WI38 (cell line): ENCODE data around the gene IL16.

Experiments
- H3K4me3 ChIP-seq: 2 replicates; pipeline ENCODE4 v1.5.1; 2011; ENCODE audit warnings: low read depth, mild to moderate bottlenecking, control low read depth, low read length
- CTCF ChIP-seq: IDR thresholded peaks from 2 replicates; pipeline ENCODE4 v1.5.1; 2012; ENCODE audit warnings: low read depth, mild to moderate bottlenecking, control low read depth, low read length

Gene IL16

DNA sequence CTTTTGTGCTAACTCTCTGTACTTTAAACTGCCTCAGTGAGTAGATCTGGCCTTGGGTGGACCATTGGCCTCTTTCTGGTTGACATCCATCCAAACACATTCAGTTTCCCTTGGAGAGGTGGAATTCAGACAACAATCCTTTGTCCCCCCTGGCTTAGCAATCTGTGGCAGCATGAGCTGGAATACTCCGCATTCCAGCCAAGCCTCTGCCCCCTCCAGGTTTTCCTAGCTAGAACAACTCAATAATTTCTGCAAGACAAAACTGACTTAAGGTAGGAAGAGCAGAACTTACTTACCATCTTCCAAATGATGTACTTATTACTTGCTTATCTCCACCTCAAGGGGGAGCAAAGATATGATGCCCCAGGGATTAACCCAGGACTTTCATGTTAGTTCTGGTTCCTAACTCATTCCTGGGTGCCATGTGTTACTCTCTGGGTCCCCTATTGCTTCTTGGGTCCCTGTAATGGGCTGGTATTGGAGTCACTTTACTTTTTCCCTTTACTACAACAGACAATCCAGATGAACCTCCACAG lies 21.8 kb upstream of the IL16 start:
- no peak for TF ChIP-seq CTCF
- H3K4me3 ChIP-seq = no peak overlapping the region

GRCh38 chr15:81175496-81175895 lies 21.2 kb upstream of the IL16 start:
- TF ChIP-seq CTCF = no peak
- no peak overlapping the region for H3K4me3 ChIP-seq

DNA sequence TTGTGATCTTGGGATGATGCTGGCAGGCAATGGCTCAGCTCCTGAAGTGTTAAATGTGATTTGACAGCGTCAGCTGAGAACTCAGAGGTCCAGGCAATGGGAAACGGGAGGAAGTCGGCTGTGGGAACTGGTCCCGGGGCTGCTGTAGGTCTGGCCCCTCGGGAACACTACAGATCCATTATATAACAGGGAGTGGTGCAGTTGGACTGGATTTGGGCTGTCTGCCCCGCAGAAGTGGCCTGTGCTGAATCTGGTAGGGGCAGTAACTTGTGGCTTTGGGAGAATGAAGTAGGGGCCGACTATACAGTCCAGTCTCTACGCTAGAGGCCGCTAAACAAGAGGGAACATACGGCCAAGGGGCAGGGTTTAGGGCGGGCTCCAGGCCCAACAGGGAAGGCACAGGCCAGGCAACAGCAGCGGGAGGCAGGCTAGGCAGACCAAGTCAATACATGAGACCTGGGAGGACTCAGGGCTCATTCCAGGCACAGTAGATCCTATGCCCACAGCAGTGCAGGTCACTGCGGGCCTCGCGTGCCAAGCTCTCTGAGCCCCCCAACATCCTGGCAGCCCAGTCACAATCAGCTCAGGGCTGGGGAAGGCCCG lies 20.3 kb upstream of the IL16 start:
- no peak for TF ChIP-seq CTCF
- no peak overlapping the region for H3K4me3 ChIP-seq

DNA sequence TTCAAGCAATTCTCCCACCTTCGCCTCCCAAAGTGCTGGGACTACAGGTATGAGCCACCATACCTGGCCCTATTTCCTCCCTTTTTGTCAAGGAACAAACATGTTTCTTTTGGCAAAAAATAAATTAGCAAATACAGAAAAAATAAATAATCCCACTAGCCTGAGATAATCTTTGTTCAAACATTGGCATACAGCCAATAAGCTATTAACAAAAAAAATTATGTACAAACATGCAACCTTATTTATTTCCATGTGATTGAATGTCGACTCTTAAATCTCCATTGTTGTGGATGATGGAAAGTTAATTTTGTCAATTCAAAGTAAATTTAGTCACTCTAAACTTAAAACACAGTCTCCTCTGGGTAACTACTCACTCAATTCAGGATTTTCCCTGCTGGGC lies 18.3 kb upstream of the IL16 start:
- no peak for TF ChIP-seq CTCF

DNA sequence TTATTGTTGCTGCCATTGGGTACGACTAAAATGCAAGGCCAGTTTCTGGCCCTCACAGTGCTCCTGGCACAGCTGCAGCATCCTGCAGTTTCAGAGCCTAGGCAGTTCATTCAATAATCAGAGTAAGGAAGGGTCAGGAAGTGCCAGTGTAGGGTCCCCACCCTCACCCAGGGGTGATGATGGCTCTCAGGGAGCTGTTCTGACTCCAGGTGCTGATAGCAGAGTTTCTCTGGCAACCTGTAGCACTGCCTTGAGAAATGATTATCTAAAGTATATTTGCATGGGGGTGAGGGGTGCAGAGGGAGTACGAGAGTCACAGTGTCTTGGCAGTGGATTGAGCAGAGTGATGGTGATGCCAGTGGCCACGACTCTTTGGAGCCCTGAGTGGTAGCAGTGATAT lies 15.5 kb upstream of the IL16 start:
- H3K4me3 ChIP-seq = no peak overlapping the region
- no peak for TF ChIP-seq CTCF

More for the DNA sequence above, 18.3 kb upstream of the IL16 start:
- H3K4me3 ChIP-seq = no peak overlapping the region

GRCh38 chr15:81182031-81182755 lies 14.5 kb upstream of the IL16 start:
- H3K4me3 ChIP-seq = peak overlapping the region; percentile 59
- no peak for TF ChIP-seq CTCF

DNA sequence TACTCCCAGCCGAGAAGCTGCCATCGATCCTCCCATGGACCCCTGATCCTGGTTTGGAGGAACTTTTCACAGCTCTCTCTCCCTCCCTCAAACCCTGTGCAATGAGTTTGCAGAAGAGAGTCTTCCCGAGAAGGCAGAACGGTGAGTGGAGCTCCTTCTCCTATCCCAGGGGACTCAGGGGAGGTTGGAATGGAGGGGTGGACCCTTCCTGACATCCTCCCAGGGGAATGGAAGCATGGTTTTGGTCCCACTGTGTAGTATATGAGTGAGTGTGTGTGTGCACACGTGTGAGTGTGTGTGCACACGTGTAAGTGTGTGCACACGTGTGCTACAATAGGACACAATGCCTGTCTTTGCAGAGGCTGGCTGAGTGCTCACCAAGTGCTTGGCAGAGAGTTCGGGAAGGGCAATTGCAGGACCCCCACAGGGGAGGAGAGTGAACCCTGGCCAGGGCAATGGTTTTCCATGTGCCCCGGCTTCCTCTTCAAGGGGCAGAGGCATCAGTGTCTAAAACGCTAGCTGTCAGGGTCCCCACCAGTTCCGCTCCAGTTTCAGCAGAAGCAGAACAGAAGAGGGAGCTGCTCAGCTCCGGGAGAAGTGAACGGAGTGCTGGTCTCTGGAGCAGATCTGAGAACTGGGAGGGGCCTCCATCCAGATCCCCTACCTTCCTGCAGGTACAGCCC lies 13.8 kb upstream of the IL16 start:
- TF ChIP-seq CTCF = no peak
- H3K4me3 ChIP-seq = peak overlapping the region; percentile 59
